ENCODE results near the gene LYL1.

DNA sequence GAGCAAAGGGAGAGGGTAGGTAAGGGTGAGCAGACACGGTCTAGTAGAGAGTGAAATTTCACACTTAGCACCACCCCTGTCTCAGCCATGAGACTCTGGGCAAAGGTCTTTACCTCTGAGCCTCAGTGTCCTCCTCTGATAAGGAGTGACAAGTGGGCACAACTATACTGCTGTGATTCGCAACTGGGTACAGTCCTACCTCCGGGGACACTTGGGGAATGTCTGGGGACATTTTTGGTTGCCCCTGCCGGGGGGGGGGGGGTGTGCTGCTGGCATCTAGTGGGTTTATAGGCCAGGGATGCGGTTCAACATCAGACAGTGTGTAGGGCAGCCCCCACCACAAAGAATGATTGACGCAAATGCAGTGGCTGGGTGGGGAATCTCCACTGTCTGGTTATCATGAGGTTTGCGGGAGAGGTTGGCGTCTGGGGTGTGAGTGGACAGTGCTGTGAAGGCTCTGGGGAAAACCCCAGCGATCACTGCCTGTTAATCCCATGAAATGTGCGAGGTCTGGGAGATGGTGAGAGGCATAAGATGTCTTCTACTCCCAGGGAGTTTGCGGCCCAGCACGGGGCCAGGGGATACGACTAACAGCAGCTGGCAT lies 19.7 kb upstream of the LYL1 start:
- TF ChIP-seq, protein P1, sequence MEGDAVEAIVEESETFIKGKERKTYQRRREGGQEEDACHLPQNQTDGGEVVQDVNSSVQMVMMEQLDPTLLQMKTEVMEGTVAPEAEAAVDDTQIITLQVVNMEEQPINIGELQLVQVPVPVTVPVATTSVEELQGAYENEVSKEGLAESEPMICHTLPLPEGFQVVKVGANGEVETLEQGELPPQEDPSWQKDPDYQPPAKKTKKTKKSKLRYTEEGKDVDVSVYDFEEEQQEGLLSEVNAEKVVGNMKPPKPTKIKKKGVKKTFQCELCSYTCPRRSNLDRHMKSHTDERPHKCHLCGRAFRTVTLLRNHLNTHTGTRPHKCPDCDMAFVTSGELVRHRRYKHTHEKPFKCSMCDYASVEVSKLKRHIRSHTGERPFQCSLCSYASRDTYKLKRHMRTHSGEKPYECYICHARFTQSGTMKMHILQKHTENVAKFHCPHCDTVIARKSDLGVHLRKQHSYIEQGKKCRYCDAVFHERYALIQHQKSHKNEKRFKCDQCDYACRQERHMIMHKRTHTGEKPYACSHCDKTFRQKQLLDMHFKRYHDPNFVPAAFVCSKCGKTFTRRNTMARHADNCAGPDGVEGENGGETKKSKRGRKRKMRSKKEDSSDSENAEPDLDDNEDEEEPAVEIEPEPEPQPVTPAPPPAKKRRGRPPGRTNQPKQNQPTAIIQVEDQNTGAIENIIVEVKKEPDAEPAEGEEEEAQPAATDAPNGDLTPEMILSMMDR (IDR thresholded peaks at IDR 0.05), result no peak
- TF ChIP-seq POLR2A (IDR thresholded peaks at IDR 0.05), result no peak

Data from adrenal gland (tissue), 5 donors.